Body of pancreas (tissue), 4 donors: Measurements from ENCODE around the gene EGFL7.

ENCODE experiments used
- CTCF ChIP-seq, 7 experiments: fragments of 450-650 bp in 4 of 7; fragments of 200-600 bp in 3 of 7; sonication (generic) in 3 of 7; IDR thresholded peaks; one replicate each; pipeline ENCODE4 v1.5.1; 2016 to 2019; ENCODE audit warnings: antibody characterized with exemption in 7 of 7
- POLR2A ChIP-seq, 3 donors: fragments of 450-650 bp; IDR thresholded peaks; one replicate each; pipeline ENCODE4 v1.6.1; 2016; ENCODE audit warnings: antibody characterized with exemption in 3 of 3, mild to moderate bottlenecking in 2 of 3

- TF ChIP-seq POLR2A (IDR thresholded peaks at IDR 0.05) = no peak
- TF ChIP-seq CTCF (IDR thresholded peaks at IDR 0.05) = no peak
These were observed 41.0 kb upstream of the EGFL7 start for GRCh38 chr9:136621734-136622093.
